ENCODE results near the gene HHAT. TPM values are rescaled to one million over a fixed set of nuclear protein-coding genes. Genes with fewer than 3 reads are reported as not detected.

HHAT gene
- total RNA-seq, 2 experiments from 2014 or later: 5.2 to 9.5 TPM

DNA sequence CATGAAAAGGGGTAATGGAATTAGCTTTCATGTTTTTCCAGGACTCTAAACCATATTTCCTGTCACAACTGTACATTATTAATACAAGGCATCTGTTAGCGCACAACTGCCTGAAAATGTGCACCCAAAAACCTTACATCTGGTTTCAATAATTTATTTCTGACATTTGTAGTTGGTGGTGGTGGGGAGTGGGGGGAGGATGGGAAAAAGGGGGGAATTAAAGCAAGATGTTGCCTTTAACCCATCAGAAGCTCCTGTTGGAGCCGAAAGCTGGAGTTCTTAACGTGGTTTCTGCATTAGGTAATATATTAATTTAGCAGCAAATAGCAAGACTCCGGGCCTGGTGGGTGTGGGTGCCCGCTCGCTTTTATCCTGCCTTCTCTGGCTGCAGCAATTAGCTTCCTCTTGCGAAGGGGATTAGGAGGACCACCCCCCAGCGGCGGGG is 36.9 kb upstream of the HHAT start:
- H3K36me3 ChIP-seq (ENCODE audit: insufficient read depth, low read length): no peaks in the 10 kb centered on the region
- H4K20me1 ChIP-seq (ENCODE audit: insufficient read depth, low read length): no peaks in the 10 kb centered on the region
- no peak for TF ChIP-seq EZH2phosphoT487 (IDR thresholded peaks at IDR 0.05; ENCODE audit: borderline replicate concordance, low read depth, low read length)
- TF ChIP-seq, protein P1, sequence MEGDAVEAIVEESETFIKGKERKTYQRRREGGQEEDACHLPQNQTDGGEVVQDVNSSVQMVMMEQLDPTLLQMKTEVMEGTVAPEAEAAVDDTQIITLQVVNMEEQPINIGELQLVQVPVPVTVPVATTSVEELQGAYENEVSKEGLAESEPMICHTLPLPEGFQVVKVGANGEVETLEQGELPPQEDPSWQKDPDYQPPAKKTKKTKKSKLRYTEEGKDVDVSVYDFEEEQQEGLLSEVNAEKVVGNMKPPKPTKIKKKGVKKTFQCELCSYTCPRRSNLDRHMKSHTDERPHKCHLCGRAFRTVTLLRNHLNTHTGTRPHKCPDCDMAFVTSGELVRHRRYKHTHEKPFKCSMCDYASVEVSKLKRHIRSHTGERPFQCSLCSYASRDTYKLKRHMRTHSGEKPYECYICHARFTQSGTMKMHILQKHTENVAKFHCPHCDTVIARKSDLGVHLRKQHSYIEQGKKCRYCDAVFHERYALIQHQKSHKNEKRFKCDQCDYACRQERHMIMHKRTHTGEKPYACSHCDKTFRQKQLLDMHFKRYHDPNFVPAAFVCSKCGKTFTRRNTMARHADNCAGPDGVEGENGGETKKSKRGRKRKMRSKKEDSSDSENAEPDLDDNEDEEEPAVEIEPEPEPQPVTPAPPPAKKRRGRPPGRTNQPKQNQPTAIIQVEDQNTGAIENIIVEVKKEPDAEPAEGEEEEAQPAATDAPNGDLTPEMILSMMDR (conservative IDR thresholded peaks at IDR 0.05; ENCODE audit: low read length): no peak
- H3K27ac ChIP-seq (ENCODE audit: low read depth, low read length, poor library complexity, severe bottlenecking): no peak overlapping the region
- DNase-seq (ENCODE audit: low spot score): no peak
- no peaks in the 10 kb centered on the region for H3K9me3 ChIP-seq (ENCODE audit: low read length)
- no peaks in the 10 kb centered on the region for H3K4me1 ChIP-seq (ENCODE audit: insufficient read depth, low read length, poor library complexity, severe bottlenecking)
- BruUV-seq (replicated peaks): no TSS peak
- no peaks in the 10 kb centered on the region for H3K9me2 ChIP-seq (ENCODE audit: insufficient read depth, low read length)
- no peaks in the 10 kb centered on the region for H3K79me2 ChIP-seq (ENCODE audit: insufficient read depth, low read depth, low read length)
- POLR2A ChIA-PET: interaction anchor here (1.2 kb wide), 1 partner anchor 12 kb away, joined by 3 read pairs; no protein-coding TSS in a partner anchor
- CTCF ChIA-PET (ENCODE audit: unreplicated experiment): no interaction called here
- H2AFZ ChIP-seq (ENCODE audit: low read length): no peak overlapping the region
- H3K4me2 ChIP-seq (ENCODE audit: low read length): no peak overlapping the region
- H3K4me3 ChIP-seq (ENCODE audit: low read depth, low read length, poor library complexity, severe bottlenecking): no peak overlapping the region
- intact Hi-C loops (cut with micrococcal nuclease; ENCODE audit: unreplicated experiment): no loop called here

GRCh38 chr1:210292231-210292871 is 36.4 kb upstream of the HHAT start:
- no peaks in the 10 kb centered on the region for H3K79me2 ChIP-seq (ENCODE audit: insufficient read depth, low read depth, low read length)
- no peaks in the 10 kb centered on the region for H4K20me1 ChIP-seq (ENCODE audit: insufficient read depth, low read length)
- no peak overlapping the region for H3K27ac ChIP-seq (ENCODE audit: low read depth, low read length, poor library complexity, severe bottlenecking)
- no peak overlapping the region for H3K4me3 ChIP-seq (ENCODE audit: low read depth, low read length, poor library complexity, severe bottlenecking)
- TF ChIP-seq, protein P1 (conservative IDR thresholded peaks at IDR 0.05; ENCODE audit: low read length): no peak
- no peak for TF ChIP-seq EZH2phosphoT487 (IDR thresholded peaks at IDR 0.05; ENCODE audit: borderline replicate concordance, low read depth, low read length)
- no peaks in the 10 kb centered on the region for H3K9me2 ChIP-seq (ENCODE audit: insufficient read depth, low read length)
- POLR2A ChIA-PET: no interaction called here
- H3K4me1 ChIP-seq (ENCODE audit: insufficient read depth, low read length, poor library complexity, severe bottlenecking): no peaks in the 10 kb centered on the region
- DNase-seq (ENCODE audit: low spot score): no peak
- CTCF ChIA-PET (ENCODE audit: unreplicated experiment): no interaction called here
- no TSS peak for BruUV-seq (replicated peaks)
- intact Hi-C loops (cut with micrococcal nuclease; ENCODE audit: unreplicated experiment): no loop called here
- no peak overlapping the region for H3K4me2 ChIP-seq (ENCODE audit: low read length)
- H3K36me3 ChIP-seq (ENCODE audit: insufficient read depth, low read length): no peaks in the 10 kb centered on the region
- no peak overlapping the region for H2AFZ ChIP-seq (ENCODE audit: low read length)
- H3K9me3 ChIP-seq (ENCODE audit: low read length): no peaks in the 10 kb centered on the region

- H3K27ac ChIP-seq (ENCODE audit: low read depth, low read length, poor library complexity, severe bottlenecking): no peak overlapping the region
- DNase-seq (ENCODE audit: low spot score): no peak
- POLR2A ChIA-PET: no interaction called here
- H3K4me1 ChIP-seq (ENCODE audit: insufficient read depth, low read length, poor library complexity, severe bottlenecking): no peaks in the 10 kb centered on the region
- H3K36me3 ChIP-seq (ENCODE audit: insufficient read depth, low read length): no peaks in the 10 kb centered on the region
- BruUV-seq (replicated peaks): no TSS peak
- intact Hi-C loops (cut with micrococcal nuclease; ENCODE audit: unreplicated experiment): no loop called here
- no peaks in the 10 kb centered on the region for H3K79me2 ChIP-seq (ENCODE audit: insufficient read depth, low read depth, low read length)
- H3K9me2 ChIP-seq (ENCODE audit: insufficient read depth, low read length): no peaks in the 10 kb centered on the region
- no peak overlapping the region for H2AFZ ChIP-seq (ENCODE audit: low read length)
- H4K20me1 ChIP-seq (ENCODE audit: insufficient read depth, low read length): no peaks in the 10 kb centered on the region
- CTCF ChIA-PET (ENCODE audit: unreplicated experiment): no interaction called here
- H3K9me3 ChIP-seq (ENCODE audit: low read length): no peaks in the 10 kb centered on the region
- no peak overlapping the region for H3K4me3 ChIP-seq (ENCODE audit: low read depth, low read length, poor library complexity, severe bottlenecking)
- no peak overlapping the region for H3K4me2 ChIP-seq (ENCODE audit: low read length)
- no peak for TF ChIP-seq EZH2phosphoT487 (IDR thresholded peaks at IDR 0.05; ENCODE audit: borderline replicate concordance, low read depth, low read length)
- TF ChIP-seq, protein P1 (conservative IDR thresholded peaks at IDR 0.05; ENCODE audit: low read length): no peak
These were observed 35.5 kb upstream of the HHAT start for GRCh38 chr1:210293171-210293607.
